Stimulated activated CD8-positive, alpha-beta memory T cell treated with anti-CD3 and anti-CD28 coated beads, Interleukin-12 subunit alpha, Interleukin-12 subunit beta, amount 100 ng/mL, for 24 hours (primary cell): ENCODE results near the gene CD79A.
"Not testable (repeated sequence)": the region's sequence is repeated elsewhere in the genome, so short reads cannot be mapped to it uniquely, and the experiment has no call there.

Experiments used
- DNase-seq: peaks from one replicate; pipeline ENCODE4 v3.0.0-alpha.2; 2020; ENCODE audit errors: extremely low read depth

Gene CD79A

GRCh38 chr19:41905273-41906002 is 28.4 kb downstream of the CD79A start:
- no peak for DNase-seq

- DNase-seq, result no peak
Measured at GRCh38 chr19:41906271-41906670, 29.2 kb downstream of the CD79A start.

GRCh38 chr19:41906916-41907680 is 30.0 kb downstream of the CD79A start:
- no peak for DNase-seq

- DNase-seq, result no peak
Measured at GRCh38 chr19:41907994-41908615, 31.0 kb downstream of the CD79A start.

GRCh38 chr19:41908724-41909464 is 31.8 kb downstream of the CD79A start:
- no peak for DNase-seq

- no peak for DNase-seq
Measured at GRCh38 chr19:41909706-41910105, 32.6 kb downstream of the CD79A start.

GRCh38 chr19:41910240-41910991 is 33.3 kb downstream of the CD79A start:
- no peak for DNase-seq

- DNase-seq, result no peak
Measured at GRCh38 chr19:41910992-41911888, 34.2 kb downstream of the CD79A start.

GRCh38 chr19:41911889-41912731 is 35.0 kb downstream of the CD79A start:
- DNase-seq, result no peak

GRCh38 chr19:41912899-41913537 is 35.9 kb downstream of the CD79A start:
- DNase-seq, result no peak

- DNase-seq, result no peak
Measured at GRCh38 chr19:41913538-41914423, 36.7 kb downstream of the CD79A start.

GRCh38 chr19:41914424-41914834 is 37.4 kb downstream of the CD79A start:
- not testable (repeated sequence) for DNase-seq

GRCh38 chr19:41915021-41915775 is 38.1 kb downstream of the CD79A start:
- no peak for DNase-seq

- DNase-seq, result no peak
Measured at GRCh38 chr19:41915776-41916414, 38.8 kb downstream of the CD79A start.

- DNase-seq, result no peak
Measured at GRCh38 chr19:41917676-41918075, 40.6 kb downstream of the CD79A start.

GRCh38 chr19:41918095-41918494 is 41.0 kb downstream of the CD79A start:
- DNase-seq, result no peak
